DMS153 (cell line): ENCODE measurements around the gene FAM170B.

Source experiments
- DNase-seq: peaks from one replicate; lab custom pipeline; 2025; lab: John Stamatoyannopoulos, UW

FAM170B gene

DNA sequence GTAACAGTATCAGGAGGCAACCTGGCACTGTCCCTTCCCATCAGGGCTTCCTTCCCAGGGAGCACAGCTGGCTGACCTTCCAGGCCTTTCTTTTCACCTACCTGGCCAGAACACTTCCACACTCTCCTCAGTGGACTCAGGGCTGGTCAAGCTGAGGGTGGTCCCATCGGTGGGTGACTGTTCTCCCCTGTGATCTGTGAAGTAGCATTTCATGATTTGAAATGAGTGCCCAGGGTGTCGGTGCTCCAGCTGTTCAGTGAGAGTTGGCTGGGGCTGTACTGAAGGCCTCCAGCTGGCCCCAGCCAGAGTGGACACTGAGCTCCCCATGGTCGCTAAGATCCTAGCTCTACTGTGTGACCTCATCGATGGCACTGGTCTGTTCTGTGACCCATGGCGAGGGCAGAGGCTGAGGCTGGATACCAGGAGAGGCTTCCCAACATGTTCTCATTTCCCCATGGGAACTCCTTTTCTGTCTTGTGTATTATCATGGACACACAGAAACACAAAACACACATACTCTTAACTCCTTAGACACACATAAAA lies at the start of gene FAM170B:
TSS of gene FAM170B (minus strand) at position 316 of the 543 bp plus-strand sequence. CDS start at position 213, 103 bp downstream.
- DNase-seq: no peak

GRCh38 chr10:49182776-49183175 lies 49.0 kb upstream of the FAM170B start:
- DNase-seq: no peak

- DNase-seq: no peak
These were observed 46.6 kb upstream of the FAM170B start for GRCh38 chr10:49180444-49180860.

- no peak for DNase-seq
These were observed 46.0 kb upstream of the FAM170B start for GRCh38 chr10:49179699-49180443.

DNA sequence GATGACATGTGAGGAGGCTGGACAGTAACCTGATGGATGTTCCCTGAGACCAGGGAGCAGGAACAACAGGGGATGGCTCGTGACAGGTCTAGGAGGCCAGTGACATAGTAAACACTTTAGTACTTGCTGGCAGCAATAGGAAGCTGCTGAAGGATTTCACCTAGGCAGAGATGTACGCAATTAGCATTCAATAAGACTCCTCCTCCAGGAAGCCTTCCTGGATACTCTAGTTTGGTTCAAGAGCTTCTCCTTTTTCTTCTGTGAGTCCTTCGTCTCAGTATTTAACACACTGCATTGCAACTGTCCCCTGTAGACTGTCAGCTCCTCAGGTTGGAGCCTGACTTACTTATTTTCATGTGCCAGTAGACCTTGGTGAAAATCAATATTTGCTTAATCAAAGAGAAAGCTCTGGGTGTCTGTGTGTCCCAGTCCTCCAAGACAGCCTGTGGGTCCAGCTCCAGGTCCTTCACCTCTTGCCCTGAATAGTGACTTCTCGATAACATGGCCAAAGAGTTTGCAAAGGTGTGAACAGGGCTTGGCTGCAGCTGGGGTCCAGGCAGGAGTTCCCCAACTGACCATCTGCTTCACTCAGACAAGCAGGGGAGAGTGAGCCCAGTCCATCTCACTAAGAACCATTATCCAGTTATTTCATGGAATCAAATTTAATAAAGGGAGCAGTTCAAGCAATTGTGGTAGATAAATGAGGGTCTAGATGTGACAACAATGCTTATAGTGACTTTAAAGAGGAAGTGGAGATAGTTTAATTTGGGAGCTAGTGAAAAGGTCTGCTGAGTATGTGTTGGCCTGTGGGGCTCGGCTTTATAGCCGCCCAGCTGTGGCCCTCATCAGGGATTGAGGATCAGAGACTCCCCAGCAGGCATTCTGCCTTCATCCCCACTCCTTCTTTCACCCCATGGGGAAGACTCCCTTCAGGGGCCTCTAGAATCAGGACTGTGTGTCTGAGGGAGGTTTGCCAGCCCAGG lies 45.0 kb upstream of the FAM170B start:
- DNase-seq: no peak

- no peak for DNase-seq
These were observed 43.9 kb upstream of the FAM170B start for GRCh38 chr10:49177391-49178355.

DNA sequence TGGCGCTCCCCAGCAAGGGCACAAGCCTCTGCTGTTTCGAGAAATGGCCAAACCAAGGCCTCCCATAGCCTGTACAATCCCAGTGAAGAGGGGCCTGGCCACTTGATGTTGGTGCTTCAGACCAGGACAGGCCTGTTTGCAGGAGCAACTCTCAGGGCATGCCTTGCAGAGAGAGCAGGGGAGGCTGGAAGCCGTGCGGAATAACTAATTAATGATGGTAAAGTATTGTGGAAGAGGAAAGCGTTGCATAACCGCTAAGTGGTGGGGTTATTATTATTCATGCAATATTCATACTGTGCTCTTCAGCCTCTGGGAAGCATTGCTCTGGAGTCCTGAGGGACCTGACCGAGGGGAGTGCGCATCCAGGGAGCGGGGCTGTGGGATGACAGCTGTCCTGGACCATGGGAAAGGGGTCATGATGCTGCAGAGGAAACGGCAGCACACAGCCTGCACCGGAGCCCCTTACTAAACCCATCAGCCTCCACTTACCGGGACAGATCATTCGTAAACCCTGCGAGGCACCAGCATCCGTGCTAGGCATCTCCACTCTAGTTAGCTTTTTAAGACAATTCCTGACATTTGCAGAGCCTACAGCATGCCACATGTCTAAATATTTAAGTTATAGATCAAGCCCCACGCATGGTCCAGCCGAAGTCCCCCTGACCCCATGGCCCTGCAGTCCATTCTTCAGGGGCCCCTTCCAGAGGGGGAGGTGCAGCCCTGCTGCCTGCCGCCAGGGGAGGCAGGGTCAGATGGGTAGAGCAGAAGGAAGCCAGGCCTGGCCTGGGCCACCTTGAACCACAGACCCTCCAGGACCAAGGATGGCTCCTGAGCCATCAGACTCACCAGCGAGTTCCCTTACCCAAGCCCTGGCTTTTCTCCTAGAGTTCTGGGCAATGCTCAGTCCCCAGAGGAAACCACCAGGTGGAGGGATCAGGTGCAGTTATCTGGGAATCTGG lies 42.8 kb upstream of the FAM170B start:
- DNase-seq: no peak

GRCh38 chr10:49175587-49176309 lies 41.9 kb upstream of the FAM170B start:
- no peak for DNase-seq

DNA sequence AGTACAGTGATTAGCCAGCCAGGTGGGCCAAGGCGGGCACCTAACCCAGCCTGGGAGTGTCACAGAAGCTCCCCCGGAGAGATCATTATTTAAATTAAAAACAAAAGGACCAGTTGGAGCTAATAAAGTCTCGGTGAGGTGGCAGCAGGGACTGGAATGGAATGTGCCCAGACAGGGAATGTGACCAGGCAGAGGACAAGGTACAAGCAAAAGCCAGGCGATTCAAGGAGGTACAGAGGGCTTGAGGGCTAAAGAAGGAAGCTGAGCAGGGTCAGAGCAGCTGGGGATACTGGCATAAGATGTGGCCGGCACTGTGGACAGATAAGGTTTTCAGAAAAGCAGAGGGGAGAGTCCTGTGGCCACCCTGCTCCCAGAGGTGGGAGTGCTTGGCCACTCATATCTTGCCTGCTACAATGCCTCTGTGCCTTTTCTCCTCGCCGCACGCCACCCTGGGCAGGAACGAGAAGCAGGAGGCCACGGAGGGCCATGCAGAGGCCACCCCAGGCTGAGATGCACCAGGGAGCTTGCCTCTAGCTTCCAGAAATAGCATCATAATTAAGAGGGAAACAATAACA lies 41.2 kb upstream of the FAM170B start:
- no peak for DNase-seq

- no peak for DNase-seq
These were observed 40.6 kb upstream of the FAM170B start for GRCh38 chr10:49174261-49174925.

GRCh38 chr10:49173853-49174252 lies 40.0 kb upstream of the FAM170B start:
- no peak for DNase-seq

DNA sequence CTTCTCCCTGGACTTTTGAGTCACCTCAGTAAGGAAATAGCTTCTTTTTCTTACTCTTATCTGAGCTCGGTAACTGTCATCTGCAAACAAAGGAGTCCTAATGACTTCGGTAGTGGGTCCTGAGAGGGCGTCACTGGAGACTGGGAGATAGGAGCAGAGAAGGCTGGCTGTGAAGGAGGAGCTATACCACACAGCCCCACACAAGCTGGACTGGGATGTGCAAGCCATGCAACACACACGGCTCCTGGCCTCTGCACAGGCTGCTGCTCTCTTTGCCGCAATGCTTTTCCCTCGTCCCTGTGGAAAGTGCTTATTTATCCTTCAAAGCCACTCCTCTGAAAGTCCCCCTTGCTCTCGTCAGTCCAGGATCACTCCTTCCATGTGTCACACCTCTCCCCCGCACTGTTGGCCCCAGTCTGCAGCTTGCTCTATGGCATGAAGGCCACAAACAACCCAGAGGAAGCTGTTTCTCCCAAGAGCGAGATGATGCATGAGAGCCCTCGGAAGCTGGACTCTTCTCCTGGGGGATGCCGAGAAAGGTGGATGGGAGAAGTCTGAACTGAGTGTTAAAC lies 39.5 kb upstream of the FAM170B start:
- DNase-seq: no peak

DNA sequence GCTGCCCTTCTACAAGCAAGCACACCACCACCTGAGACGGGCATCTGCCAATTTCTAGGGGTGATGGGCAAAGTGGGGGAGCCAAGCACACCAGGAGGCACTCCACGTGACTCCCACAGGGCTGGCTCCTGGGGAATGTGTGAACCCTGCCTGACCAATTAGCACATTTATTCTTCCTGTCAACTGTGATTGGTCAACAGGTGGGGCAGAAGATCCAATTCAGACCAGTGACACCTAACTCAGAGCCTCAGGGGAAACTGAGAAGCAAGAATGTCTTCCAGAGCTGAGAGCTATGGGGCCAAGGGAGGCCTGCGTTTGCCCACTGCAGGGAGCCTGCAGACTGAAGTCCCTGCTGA lies 38.9 kb upstream of the FAM170B start:
- no peak for DNase-seq

- no peak for DNase-seq
These were observed 38.4 kb upstream of the FAM170B start for GRCh38 chr10:49172061-49172776.

DNA sequence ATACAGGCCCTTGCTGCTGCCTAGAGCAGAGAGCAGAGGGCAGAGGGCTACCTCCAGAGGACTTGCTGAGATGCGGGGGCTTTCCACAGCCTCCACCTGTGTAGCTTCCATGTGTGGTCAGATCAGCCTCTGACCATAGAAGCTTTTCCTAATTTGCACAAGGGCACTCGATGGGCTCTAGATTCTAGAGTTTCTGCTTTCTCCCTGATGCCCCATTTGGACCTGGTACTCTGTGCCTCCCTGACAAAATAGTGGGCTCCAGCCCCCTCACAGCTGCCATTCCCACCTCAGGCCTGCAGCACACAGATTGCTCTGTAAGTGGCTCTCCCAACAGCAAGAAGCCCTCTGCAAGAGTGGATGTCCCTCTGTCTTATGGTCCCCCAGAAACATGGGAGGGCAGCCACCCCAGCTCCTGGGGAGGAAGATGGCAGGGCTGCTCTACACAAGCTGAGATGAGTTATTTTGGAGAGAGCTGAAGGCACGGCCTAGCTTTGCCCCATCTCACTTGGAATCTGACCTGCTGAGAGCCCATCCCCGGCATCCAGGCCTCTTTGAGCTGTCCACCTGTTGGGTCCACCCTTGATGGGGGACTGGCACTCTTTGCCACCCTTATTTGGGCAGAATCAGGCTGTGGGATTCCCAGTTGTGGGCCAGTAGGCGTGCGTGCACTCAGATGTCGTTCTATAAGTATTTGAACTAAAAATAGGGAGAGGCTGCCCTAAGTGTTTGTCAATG lies 37.7 kb upstream of the FAM170B start:
- no peak for DNase-seq

DNA sequence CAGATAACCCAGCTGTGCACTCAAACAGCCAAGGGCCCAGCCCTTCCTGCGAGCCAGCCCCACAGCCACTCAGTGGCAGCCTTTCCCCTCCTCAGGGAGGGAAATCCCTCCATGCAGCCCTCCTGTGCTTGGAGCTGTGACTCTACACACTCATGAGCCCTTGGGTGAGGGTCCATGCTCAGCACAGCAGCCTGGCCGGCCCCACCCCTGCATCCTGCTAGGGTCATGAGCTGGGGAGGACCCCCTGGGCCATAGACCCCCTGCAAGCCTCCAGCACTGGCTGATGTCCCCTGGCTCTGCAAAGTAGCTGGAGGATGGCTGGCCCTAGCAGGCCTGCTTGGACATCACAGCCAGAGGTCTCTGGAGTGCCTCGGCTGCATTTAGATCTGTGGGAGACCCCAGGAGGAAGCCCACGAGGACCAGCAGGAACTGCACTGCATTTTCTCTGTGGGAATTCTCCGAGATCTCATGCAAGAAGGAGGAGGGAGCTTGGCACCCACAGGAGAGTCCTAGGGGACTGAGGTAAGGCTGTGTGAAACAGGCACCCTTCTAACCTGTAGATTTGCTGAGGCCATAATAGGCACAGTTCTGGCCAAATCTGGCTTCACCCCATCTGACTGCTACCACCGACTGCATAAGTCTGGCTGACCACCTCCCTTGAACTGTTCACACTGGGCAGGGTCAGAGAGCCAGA lies 37.0 kb upstream of the FAM170B start:
- no peak for DNase-seq
